Stimulated activated CD4-positive, alpha-beta T cell treated with anti-CD3 and anti-CD28 coated beads, Interleukin-4, amount 100 ng/mL, for 48 hours (primary cell): ENCODE results near the gene MINK1.

Experiments
- DNase-seq, 2 donors: peaks; one replicate each; pipeline ENCODE4 v3.0.0-alpha.2; 2020; ENCODE audit warnings: low read depth in 2 of 2

The MINK1 gene

GRCh38 chr17:4833178-4833940 lies at the start of gene MINK1:
MINK1 (plus strand) TSS chr17:4833340; CDS start chr17:4833584, 244 bp downstream.
- peak; percentile 70 to 83 for DNase-seq

DNA sequence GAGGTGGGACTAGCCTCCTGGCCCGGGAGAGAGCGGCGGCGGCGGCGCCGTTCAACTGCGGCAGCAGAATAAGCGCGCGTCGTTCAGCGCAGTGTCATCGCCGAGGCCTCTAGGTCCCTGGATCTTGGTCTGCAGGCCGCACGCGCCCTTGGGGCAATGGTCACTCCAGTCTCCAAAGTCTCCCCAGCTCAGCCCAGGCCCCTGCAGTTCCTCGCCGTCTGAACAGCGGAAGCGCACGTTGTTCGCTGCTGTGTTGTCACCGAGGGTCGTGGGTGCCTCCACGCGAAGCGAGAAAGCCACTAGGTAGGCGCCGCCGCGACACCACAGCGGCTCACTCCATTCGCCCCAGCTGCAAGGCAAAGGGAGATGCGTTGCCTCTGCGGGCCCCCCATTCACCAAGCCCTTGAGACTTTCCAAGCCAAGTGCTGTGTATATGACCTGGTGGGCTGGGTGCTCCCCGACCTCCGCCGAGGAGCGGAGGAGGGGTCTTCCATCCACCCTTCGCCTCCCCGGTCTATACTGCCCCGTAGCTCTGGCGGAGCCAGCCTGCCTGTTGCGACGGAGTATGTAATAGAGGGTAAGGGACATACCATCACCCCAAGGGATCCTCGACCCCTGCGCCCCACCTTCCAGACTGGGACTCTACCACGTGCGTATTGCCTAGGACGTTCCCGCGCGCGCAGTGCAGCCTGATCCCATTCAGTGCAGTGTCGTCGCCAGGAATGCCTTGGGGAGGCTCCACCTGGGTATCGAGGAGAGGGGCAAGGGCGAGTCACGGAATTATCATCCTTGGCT lies 47.6 kb upstream of the MINK1 start:
- no peak for DNase-seq

- DNase-seq = no peak
Measured at GRCh38 chr17:4786106-4786511, 47.0 kb upstream of the MINK1 start, which contains the start of gene VMO1. VMO1 (minus strand) TSS chr17:4786364; CDS start chr17:4786352, 12 bp downstream.

DNA sequence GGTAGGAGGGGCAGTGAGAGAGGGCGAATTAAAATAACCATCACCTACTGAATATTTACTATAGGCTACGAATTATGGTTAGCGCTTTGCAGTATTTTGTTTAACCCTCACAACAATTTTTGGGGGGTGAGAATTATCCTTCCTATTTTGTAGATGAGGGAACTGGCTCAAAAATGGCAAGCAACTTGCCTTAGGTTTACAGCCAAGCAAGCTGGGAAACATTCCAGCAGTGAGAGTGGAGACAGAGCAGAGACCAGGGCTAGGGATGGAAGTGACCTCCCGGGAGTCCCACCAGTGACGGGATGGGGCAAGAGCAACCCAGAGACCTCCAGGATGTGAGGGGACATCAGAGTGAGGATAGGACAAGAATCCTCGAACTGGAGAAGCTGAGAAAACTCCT lies 46.6 kb upstream of the MINK1 start:
- no peak for DNase-seq

- no peak for DNase-seq
Measured at GRCh38 chr17:4788159-4788806, 44.9 kb upstream of the MINK1 start.

- no peak for DNase-seq
Measured at GRCh38 chr17:4788807-4789700, 44.1 kb upstream of the MINK1 start, which contains the start of gene GLTPD2. GLTPD2 (plus strand) TSS chr17:4788964; CDS start chr17:4789012, 48 bp downstream.

DNA sequence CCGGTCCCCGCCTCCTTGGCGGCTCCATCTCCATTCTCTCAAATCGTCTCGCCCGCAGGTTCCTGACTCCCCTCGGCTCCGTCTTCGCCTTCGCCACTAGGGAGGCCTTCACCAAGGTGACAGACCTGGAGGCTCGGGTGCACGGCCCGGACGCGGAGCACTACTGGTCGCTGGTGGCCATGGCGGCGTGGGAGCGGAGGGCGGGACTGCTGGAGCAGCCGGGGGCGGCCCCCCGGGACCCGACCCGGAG lies 43.5 kb upstream of the MINK1 start:
- DNase-seq = no peak

DNA sequence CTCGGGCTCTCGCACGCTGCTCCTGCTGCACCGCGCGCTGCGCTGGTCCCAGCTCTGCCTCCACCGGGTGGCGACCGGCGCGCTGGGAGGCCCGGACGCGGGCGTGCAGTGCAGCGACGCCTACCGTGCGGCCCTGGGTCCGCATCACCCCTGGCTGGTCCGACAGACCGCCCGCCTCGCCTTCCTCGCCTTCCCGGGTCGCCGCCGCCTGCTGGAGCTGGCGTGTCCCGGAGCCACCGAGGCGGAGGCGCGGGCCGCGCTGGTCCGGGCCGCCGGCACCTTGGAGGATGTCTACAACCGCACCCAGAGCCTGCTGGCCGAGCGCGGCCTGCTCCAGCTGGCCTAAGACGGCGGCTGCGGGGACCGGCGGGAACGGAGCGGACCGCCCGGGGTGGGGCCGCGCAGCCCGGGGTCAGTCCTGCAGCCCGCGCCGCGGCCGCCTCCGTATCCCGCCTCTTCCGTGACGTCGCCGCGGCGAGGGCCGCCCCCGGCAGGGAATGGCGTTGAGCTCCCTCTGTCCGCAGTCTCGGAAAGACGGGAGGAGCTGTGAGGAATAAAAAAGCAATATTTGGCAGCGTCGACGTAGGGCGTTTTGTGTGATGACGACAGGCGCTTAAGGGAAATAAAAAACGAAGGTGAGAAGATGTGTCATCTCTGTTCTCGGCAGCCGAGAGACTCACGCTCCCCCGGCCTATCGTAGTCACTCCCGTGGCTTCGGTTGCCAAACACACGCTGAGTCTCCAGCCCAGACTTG lies 43.0 kb upstream of the MINK1 start:
- peak; percentile 66 to 78 for DNase-seq

GRCh38 chr17:4790705-4791088 lies 42.4 kb upstream of the MINK1 start:
- no peak for DNase-seq

- DNase-seq = no peak
Measured at GRCh38 chr17:4795168-4795567, 38.0 kb upstream of the MINK1 start.

GRCh38 chr17:4796552-4796920 lies 36.6 kb upstream of the MINK1 start:
- DNase-seq = no peak

DNA sequence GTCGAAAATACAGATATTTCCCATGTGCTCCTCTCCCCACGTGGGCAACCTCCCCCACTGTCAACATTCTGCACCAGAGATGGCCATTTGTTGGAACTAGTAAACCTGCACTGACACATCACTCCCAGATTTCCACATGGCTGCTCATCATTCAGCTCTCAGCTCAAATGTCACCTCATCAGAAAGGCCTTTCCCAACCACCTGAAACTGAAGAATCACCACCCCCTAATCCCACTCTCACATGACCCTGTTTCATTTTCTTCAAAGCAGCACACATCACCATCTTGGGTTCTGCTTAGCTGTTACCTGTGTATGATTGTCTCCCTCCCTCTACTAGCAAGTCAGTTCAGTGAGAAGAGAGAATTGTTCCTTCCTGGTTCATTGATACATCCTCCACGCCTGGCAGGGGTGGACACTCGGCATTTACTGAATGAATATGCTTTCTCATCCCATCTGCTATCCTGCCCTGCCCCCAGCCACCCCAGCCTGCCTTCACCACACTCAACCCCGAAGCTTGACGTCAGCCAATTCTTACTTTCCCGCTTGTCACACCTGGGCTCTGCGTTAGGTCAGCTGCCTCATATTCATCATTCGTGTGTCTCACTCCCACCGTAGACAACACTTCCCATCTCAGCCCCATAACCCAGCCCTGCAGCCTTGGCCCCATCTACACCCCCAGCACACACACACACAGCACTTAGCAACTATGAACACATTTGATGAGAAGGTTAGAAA lies 32.5 kb upstream of the MINK1 start:
- DNase-seq = no peak

DNA sequence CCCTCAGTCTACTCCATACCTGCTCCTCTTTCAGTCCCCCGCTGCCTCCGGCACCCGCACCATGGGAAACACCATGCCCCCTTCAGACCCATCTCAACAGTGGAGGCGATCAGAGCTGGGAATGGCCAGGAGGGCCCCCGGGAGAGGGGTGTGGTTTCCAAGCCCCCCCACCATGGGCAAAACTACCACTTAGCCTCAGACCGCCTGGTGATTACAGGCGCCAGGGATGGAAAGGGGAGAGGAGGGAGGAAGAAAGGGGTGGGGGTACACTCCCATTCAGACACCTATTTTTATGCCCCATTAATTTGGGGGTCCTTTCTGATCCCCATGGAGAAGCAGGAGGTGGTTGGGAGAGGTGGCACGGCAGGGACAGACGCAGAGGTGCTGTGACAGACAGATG lies 30.9 kb upstream of the MINK1 start, which contains the start of gene C17orf114:
Gene C17orf114 (minus strand): TSS at position 101 of the 400 bp plus-strand sequence.
- DNase-seq = no peak

- no peak for DNase-seq
Measured at GRCh38 chr17:4806456-4806776, 26.7 kb upstream of the MINK1 start.

DNA sequence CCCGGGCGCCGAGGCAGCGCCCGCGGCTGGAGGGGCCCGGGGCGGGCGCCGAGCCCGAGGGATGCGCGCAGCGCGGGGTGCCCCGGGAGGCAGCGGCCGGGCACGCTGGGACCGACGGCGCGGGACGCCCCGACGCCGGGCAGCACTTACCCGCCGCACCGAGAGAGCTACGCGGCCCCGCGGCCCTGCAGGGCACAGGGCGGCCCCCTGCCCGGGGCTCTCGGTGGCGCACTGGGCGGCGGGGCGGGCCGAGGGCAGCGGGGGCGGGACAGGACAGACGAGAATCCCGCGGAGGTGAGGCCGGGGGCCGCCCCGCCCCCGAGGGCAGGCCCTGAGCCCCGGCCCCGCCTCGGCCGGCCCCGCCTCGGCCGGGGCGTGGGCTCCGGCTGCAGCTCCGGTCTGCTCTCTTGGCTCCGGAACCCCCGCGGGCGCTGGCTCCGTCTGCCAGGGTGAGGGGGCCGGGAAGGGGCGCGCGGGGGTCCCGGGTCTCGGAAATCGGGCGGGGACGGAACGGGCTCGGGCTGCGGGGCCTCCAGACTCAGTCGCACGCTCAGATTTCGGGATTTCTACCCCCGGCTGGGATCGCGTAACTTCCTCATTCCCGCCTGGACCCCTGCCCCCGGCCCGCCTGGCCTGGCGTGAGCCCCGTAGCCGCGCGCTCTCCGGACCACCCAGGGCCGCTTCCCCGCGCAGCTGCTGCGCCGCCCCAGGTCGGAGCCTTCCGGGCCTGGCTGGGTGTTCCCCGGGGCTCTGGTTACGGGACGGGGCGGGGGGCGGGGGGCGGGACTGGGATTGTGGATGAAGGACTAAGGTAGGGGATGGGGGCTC lies 26.1 kb upstream of the MINK1 start, which contains the start of gene PLD2:
Gene PLD2 (plus strand): TSS at position 376 of the 828 bp plus-strand sequence. CDS start 621 bp downstream, outside the sequence.
- peak; percentile 81 to 90 for DNase-seq

DNA sequence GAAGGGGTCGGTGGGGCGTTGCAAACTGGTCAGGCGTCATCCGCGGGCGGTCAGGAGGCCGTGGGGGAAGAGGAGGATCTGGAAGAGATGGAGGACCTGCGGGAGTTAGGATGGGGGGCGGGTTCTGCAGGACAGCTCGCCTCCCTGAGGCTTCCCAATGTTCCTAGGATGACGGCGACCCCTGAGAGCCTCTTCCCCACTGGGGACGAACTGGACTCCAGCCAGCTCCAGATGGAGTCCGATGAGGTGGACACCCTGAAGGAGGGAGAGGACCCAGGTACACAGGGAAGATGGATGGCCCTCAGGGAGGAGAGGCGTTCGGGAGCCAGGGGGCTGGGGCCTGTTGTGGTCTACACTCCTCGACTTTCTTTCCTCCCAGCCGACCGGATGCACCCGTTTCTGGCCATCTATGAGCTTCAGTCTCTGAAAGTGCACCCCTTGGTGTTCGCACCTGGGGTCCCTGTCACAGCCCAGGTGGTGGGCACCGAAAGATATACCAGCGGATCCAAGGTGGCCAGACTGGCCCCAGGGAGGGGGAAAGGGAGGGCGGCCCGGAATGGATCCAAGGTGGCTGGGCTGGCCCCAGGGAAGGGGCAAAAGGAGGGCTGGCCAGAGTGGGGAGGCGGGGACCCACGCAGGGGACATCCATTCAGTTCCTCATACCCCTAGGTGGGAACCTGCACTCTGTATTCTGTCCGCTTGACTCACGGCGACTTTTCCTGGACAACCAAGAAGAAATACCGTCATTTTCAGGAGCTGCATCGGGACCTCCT lies 25.3 kb upstream of the MINK1 start:
- no peak for DNase-seq

- no peak for DNase-seq
Measured at GRCh38 chr17:4808378-4808767, 24.8 kb upstream of the MINK1 start.

GRCh38 chr17:4810696-4811290 lies 22.3 kb upstream of the MINK1 start:
- no peak for DNase-seq
